Lower leg skin (tissue), 3 donors: Measurements from ENCODE around the gene KRT39.

Source experiments
- POLR2A ChIP-seq, 2 donors: fragments of 450-650 bp; IDR thresholded peaks; one replicate each; pipeline ENCODE4 v1.6.1; 2016 to 2017; ENCODE audit warnings: antibody characterized with exemption in 2 of 2, mild to moderate bottlenecking in 1 of 2, moderate library complexity in 1 of 2
- TF ChIP-seq, protein P1 (sequence below), 3 donors: fragments of 450-650 bp; IDR thresholded peaks; one replicate each; pipeline ENCODE4 v1.5.1; 2016; ENCODE audit warnings: antibody characterized with exemption in 3 of 3, mild to moderate bottlenecking in 3 of 3, moderate library complexity in 2 of 3

DNA sequence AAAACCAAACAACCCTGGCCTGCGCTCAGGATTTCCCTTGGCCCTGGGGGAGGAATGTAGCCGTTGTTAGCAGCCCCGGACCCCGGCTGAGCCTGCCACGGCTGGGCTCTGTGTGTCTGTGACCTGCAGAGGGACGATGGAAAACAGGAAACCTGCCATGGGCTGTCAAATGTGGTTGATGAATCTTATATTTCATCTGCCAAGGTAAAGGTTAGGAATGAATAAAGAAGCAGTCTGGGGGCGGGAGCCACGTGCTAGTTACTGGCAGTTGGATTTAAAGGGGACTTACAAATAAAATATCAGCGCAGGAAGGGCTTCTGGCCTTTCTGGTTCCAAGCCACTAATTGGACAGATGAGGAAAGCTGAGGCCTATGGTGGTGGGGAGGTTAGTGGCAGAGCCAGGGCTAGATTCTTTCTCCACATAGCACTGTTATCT is 29.3 kb downstream of the KRT39 start, which contains the start of gene KRT23:
- TF ChIP-seq, protein P1, sequence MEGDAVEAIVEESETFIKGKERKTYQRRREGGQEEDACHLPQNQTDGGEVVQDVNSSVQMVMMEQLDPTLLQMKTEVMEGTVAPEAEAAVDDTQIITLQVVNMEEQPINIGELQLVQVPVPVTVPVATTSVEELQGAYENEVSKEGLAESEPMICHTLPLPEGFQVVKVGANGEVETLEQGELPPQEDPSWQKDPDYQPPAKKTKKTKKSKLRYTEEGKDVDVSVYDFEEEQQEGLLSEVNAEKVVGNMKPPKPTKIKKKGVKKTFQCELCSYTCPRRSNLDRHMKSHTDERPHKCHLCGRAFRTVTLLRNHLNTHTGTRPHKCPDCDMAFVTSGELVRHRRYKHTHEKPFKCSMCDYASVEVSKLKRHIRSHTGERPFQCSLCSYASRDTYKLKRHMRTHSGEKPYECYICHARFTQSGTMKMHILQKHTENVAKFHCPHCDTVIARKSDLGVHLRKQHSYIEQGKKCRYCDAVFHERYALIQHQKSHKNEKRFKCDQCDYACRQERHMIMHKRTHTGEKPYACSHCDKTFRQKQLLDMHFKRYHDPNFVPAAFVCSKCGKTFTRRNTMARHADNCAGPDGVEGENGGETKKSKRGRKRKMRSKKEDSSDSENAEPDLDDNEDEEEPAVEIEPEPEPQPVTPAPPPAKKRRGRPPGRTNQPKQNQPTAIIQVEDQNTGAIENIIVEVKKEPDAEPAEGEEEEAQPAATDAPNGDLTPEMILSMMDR (IDR thresholded peaks at IDR 0.05): no peak
- no peak for TF ChIP-seq POLR2A (IDR thresholded peaks at IDR 0.05)
